ENCODE results near the gene C17orf107.

DNA sequence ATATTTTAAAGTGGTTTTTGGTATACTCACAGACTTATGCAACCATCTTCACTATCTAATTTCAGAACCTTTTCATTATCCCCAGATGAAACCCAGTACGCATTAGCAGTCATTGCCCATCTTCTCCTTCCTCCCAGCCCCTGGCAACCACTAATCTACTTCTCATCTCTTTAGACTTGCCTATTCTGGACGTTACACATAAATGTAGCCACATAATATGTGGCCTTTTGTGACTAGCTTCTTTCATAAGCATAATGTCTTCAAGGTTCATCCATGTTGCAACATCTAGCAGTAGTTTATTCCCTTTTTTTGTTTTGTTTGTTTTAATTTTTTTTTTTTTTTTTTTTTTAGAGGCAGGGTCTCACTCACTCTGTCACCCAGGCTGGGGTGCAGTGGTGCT lies 28.5 kb upstream of the C17orf107 start:
- no peak for TF ChIP-seq POLR2A (IDR thresholded peaks at IDR 0.05; ENCODE audit: low read length)
- TF ChIP-seq GATA1 (IDR thresholded peaks at IDR 0.05; ENCODE audit: low read depth, low read length) = no peak
